HK-2 (cell line): ENCODE data around the gene UGGT2.
"Not testable (repeated sequence)": the region's sequence is repeated elsewhere in the genome, so short reads cannot be mapped to it uniquely, and the experiment has no call there.

ENCODE experiments used
- DNase-seq: peaks from one replicate; pipeline ENCODE4 v3.0.0-alpha.2; 2018; ENCODE audit not compliant: unreplicated experiment

The UGGT2 gene

GRCh38 chr13:96053003-96053703 lies at the start of gene UGGT2:
Gene UGGT2 (minus strand): TSS chr13:96053401. CDS start chr13:96053312, 89 bp downstream.
- DNase-seq: peak; percentile 92

GRCh38 chr13:96100457-96101220 lies 47.4 kb upstream of the UGGT2 start:
- DNase-seq: no peak

- no peak for DNase-seq
These were observed 40.2 kb upstream of the UGGT2 start for GRCh38 chr13:96093296-96094006.

- DNase-seq: no peak
These were observed 38.2 kb upstream of the UGGT2 start for GRCh38 chr13:96091164-96092117.

GRCh38 chr13:96090240-96091101 lies 37.3 kb upstream of the UGGT2 start:
- peak; percentile 11 for DNase-seq

GRCh38 chr13:96089749-96090239 lies 36.6 kb upstream of the UGGT2 start, which contains the start of gene HS6ST3:
Gene HS6ST3 (plus strand): TSS chr13:96090107.
- DNase-seq: peak; percentile 16

GRCh38 chr13:96089139-96089538 lies 35.9 kb upstream of the UGGT2 start:
- DNase-seq: no peak

- DNase-seq: no peak
These were observed 33.5 kb upstream of the UGGT2 start for GRCh38 chr13:96086736-96087135.

GRCh38 chr13:96082640-96083039 lies 29.4 kb upstream of the UGGT2 start:
- DNase-seq: no peak

GRCh38 chr13:96081888-96082287 lies 28.7 kb upstream of the UGGT2 start:
- DNase-seq: no peak

GRCh38 chr13:96080676-96081075 lies 27.5 kb upstream of the UGGT2 start:
- no peak for DNase-seq

- no peak for DNase-seq
These were observed 22.8 kb upstream of the UGGT2 start for GRCh38 chr13:96075953-96076543.

GRCh38 chr13:96072392-96072791 lies 19.2 kb upstream of the UGGT2 start:
- DNase-seq: no peak

- DNase-seq: no peak
These were observed 18.3 kb upstream of the UGGT2 start for GRCh38 chr13:96071504-96071903.

- DNase-seq: no peak
These were observed 15.5 kb upstream of the UGGT2 start for GRCh38 chr13:96068729-96069128.

- no peak for DNase-seq
These were observed 12.6 kb upstream of the UGGT2 start for GRCh38 chr13:96065849-96066248.

GRCh38 chr13:96052656-96053002 lies 572 bp downstream of the UGGT2 start:
- DNase-seq: peak; percentile 21

- DNase-seq: not testable (repeated sequence)
These were observed 1.3 kb downstream of the UGGT2 start for GRCh38 chr13:96051946-96052345.

- not testable (repeated sequence) for DNase-seq
These were observed 1.7 kb downstream of the UGGT2 start for GRCh38 chr13:96051491-96051890.

- not testable (repeated sequence) for DNase-seq
These were observed 2.2 kb downstream of the UGGT2 start for GRCh38 chr13:96050955-96051354.
